Neural crest cell (in vitro differentiated cells): ENCODE data around the gene PSME1. TPM values are rescaled to one million over a fixed set of nuclear protein-coding genes. Genes with fewer than 3 reads are reported as not detected.

Source experiments
- DNase-seq: peaks from one replicate; pipeline ENCODE4 v3.0.0; 2021; ENCODE audit warnings: low read depth, mixed read lengths, low spot score
- H3K27ac Mint-ChIP-seq: one replicate; pipeline ENCODE4 v1.8.0; 2021; ENCODE audit warnings: mild to moderate bottlenecking, mixed read lengths; ENCODE audit not compliant: unreplicated experiment
- H3K27me3 Mint-ChIP-seq: 2 replicates; pipeline ENCODE4 v1.8.0; 2021; ENCODE audit warnings: low read depth, mild to moderate bottlenecking, mixed read lengths
- H3K36me3 Mint-ChIP-seq: 2 replicates; pipeline ENCODE4 v1.8.0; 2021; ENCODE audit warnings: low read depth, mild to moderate bottlenecking, mixed read lengths
- H3K4me1 Mint-ChIP-seq: 2 replicates; pipeline ENCODE4 v1.8.0; 2021; ENCODE audit warnings: mixed read lengths
- H3K4me3 Mint-ChIP-seq: one replicate; pipeline ENCODE4 v1.8.0; 2021; ENCODE audit warnings: mild to moderate bottlenecking, mixed read lengths
- H3K9me3 Mint-ChIP-seq: 2 replicates; pipeline ENCODE4 v1.8.0; 2021; ENCODE audit warnings: mixed read lengths
- total RNA-seq: library from RNA; stranded (reverse); gene quantifications from 2 replicates; pipeline ENCODE4 v1.2.1, GENCODE V29; 2021
- TF ChIP-seq, protein P1 (sequence below): fragments of 200-600 bp; sonication (generic); conservative IDR thresholded peaks from 2 replicates; pipeline ENCODE4 v1.5.0; 2021; ENCODE audit warnings: antibody characterized with exemption, mild to moderate bottlenecking

The PSME1 gene
- total RNA-seq, 1 donor from 2014 or later: 88.5 TPM

DNA sequence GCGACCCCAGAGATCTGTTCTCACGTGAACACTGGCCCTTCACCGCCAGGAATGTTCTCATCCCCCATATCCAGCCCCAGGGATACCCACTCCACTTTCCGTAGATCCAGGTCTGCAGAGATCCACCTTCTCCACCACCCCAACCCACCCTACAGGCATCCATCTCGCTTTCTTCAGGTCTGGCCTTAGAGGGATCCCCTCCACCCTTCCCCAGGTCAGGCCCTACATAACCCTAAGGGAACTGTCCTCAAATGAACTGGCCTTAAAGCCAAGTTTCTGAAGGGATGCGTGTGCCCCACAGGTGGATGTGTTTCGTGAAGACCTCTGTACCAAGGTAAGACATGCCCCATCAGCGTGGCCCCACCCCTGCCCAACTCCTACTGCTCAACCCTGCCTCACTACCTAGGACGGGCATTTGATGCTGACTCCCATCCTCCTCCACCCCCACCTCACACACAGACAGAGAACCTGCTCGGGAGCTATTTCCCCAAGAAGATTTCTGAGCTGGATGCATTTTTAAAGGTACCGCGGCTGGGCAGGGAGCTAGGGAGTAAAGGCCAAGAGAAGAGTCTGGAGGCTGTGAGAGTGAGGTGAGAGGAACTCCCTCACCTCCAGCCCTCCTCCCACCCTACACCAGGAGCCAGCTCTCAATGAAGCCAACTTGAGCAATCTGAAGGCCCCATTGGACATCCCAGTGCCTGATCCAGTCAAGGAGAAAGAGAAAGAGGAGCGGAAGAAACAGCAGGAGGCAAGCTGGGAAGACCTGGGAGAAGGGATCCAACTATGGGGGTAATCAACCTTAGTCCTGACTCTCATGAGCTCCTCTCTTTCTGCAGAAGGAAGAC lies 912 bp downstream of the PSME1 start:
- no peaks in the 10 kb centered on the region for H3K27me3 Mint-ChIP-seq
- no peak for DNase-seq
- TF ChIP-seq, protein P1, sequence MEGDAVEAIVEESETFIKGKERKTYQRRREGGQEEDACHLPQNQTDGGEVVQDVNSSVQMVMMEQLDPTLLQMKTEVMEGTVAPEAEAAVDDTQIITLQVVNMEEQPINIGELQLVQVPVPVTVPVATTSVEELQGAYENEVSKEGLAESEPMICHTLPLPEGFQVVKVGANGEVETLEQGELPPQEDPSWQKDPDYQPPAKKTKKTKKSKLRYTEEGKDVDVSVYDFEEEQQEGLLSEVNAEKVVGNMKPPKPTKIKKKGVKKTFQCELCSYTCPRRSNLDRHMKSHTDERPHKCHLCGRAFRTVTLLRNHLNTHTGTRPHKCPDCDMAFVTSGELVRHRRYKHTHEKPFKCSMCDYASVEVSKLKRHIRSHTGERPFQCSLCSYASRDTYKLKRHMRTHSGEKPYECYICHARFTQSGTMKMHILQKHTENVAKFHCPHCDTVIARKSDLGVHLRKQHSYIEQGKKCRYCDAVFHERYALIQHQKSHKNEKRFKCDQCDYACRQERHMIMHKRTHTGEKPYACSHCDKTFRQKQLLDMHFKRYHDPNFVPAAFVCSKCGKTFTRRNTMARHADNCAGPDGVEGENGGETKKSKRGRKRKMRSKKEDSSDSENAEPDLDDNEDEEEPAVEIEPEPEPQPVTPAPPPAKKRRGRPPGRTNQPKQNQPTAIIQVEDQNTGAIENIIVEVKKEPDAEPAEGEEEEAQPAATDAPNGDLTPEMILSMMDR: no peak
- peaks cover 47% of the 10 kb centered on the region for H3K4me1 Mint-ChIP-seq
- H3K36me3 Mint-ChIP-seq: peaks cover 9% of the 10 kb centered on the region
- peak overlapping the region; percentile 89 for H3K4me3 Mint-ChIP-seq
- no peak overlapping the region for H3K27ac Mint-ChIP-seq
- no peaks in the 10 kb centered on the region for H3K9me3 Mint-ChIP-seq

DNA sequence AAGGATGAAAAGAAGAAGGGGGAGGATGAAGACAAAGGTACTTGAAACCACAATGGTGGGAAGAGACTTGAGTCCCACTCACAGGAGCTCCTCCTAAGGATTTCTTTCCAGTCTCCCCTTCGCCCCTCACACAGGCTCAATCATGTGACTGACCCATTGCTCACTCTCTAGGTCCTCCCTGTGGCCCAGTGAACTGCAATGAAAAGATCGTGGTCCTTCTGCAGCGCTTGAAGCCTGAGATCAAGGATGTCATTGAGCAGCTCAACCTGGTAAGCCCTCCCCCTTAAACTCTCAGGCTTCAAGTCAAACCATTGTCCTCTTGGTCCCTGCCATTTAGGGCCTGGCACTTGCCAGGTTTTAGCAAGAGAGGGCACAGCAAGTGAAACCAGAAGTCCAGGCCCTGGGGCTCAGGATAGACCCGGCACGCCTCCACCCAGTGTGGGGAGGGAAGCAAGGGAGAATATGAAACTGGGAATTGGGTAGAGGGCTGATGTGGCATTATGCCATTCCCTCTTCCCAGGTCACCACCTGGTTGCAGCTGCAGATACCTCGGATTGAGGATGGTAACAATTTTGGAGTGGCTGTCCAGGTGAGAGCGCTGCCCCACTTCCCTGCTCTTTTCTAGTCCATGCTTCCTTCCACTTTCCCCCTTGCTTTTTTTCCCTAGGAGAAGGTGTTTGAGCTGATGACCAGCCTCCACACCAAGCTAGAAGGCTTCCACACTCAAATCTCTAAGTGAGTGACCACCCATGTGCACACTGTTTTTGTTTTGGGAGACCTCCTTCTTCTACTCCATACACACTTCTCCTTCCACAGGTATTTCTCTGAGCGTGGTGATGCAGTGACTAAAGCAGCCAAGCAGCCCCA lies 1.8 kb downstream of the PSME1 start:
- H3K4me3 Mint-ChIP-seq: peak overlapping the region; percentile 89
- H3K27me3 Mint-ChIP-seq: no peaks in the 10 kb centered on the region
- H3K36me3 Mint-ChIP-seq: peaks cover 9% of the 10 kb centered on the region
- peak overlapping the region; percentile 71 for H3K27ac Mint-ChIP-seq
- H3K4me1 Mint-ChIP-seq: peaks cover 48% of the 10 kb centered on the region
- H3K9me3 Mint-ChIP-seq: no peaks in the 10 kb centered on the region
- TF ChIP-seq, protein P1: no peak
- no peak for DNase-seq

DNA sequence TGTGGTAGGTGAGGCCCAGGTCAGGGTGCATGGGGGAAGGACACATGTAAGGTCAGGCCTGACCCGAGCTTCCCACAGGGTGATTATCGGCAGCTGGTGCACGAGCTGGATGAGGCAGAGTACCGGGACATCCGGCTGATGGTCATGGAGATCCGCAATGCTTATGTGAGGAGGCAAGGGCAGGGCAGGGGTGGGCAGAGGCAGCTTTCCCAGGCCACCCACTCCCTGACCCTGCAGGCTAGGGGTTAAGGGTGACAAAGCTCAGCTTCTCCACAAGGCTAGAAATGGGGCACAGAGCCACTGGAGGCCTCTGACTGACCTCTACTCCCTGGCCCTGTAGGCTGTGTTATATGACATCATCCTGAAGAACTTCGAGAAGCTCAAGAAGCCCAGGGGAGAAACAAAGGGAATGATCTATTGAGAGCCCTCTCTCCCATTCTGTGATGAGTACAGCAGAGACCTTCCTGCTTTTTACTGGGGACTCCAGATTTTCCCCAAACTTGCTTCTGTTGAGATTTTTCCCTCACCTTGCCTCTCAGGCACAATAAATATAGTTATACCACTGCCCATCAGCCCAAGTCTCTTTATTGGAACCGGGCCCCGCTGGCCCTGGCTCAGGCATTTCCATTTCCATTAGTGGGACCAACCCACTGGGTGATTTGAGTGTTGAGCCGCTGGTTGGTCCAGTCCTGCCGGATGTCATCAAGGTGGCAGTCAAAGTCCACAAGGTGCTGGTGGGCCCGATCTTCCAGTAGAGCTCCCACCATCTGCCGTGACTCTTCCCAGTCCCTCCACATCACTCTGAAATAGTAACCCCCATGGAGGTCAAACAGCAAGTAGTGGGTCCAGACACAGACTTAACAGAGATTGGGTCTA lies 2.6 kb downstream of the PSME1 start:
- TF ChIP-seq, protein P1: no peak
- H3K9me3 Mint-ChIP-seq: no peaks in the 10 kb centered on the region
- peaks cover 9% of the 10 kb centered on the region for H3K36me3 Mint-ChIP-seq
- no peak for DNase-seq
- H3K27me3 Mint-ChIP-seq: no peaks in the 10 kb centered on the region
- H3K4me3 Mint-ChIP-seq: peak overlapping the region; percentile 89
- H3K4me1 Mint-ChIP-seq: peaks cover 48% of the 10 kb centered on the region
- peak overlapping the region; percentile 71 for H3K27ac Mint-ChIP-seq

DNA sequence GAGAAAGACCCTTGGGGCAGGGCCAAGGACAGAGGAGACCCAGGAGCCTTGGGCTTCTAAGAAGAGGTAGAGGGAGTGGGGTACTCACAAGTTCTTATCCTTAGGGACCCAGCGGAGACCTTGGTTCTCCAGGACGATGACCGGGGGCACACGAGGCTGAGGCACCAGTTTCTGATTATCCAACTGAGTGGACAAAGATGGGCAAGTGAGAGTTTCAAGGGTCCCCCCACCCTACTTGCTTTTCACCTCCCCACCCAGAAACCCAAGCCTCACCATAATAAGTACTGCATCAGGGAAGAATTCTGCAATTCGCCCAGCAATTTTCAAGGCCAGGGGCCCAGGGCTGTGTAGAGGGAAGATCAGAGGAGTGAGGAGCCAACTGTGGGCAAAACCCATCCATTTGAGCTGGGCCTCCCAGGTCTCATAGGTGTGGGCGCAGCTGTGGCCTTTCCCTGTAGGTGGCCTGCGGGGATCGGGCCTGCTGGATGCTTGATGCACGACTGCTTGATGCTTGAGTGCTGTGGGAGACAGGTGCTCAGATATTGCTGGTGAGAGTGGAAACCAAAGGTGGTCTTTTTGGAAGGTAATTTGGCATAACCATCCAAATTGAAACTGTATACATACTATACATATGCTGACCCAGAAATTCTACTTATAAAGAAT lies 3.4 kb downstream of the PSME1 start:
- no peaks in the 10 kb centered on the region for H3K27me3 Mint-ChIP-seq
- DNase-seq: no peak
- no peak overlapping the region for H3K27ac Mint-ChIP-seq
- H3K36me3 Mint-ChIP-seq: peaks cover 9% of the 10 kb centered on the region
- TF ChIP-seq, protein P1: no peak
- peaks cover 48% of the 10 kb centered on the region for H3K4me1 Mint-ChIP-seq
- no peaks in the 10 kb centered on the region for H3K9me3 Mint-ChIP-seq
- peak overlapping the region; percentile 89 for H3K4me3 Mint-ChIP-seq
